PC-3 (cell line): ENCODE measurements around the gene LNP1.

Source experiments
- EZH2 ChIP-seq: fragments of 300-600 bp; sonication (generic); IDR thresholded peaks from one replicate; pipeline ENCODE4 v1.6.1; 2017; ENCODE audit warnings: antibody characterized with exemption, mild to moderate bottlenecking, low read length; ENCODE audit not compliant: unreplicated experiment
- EZH2phosphoT487 ChIP-seq: fragments of 300-600 bp; sonication (generic); IDR thresholded peaks from 2 replicates; pipeline ENCODE4 v1.6.1; 2018; ENCODE audit warnings: mild to moderate bottlenecking, antibody characterized with exemption, low read length, borderline replicate concordance
- TF ChIP-seq, protein P1 (sequence below): fragments of 300-600 bp; sonication (generic); conservative IDR thresholded peaks from 2 replicates; pipeline ENCODE4 v1.5.1; 2017; ENCODE audit warnings: antibody characterized with exemption, low read depth, mild to moderate bottlenecking, low read length

- TF ChIP-seq, protein P1, sequence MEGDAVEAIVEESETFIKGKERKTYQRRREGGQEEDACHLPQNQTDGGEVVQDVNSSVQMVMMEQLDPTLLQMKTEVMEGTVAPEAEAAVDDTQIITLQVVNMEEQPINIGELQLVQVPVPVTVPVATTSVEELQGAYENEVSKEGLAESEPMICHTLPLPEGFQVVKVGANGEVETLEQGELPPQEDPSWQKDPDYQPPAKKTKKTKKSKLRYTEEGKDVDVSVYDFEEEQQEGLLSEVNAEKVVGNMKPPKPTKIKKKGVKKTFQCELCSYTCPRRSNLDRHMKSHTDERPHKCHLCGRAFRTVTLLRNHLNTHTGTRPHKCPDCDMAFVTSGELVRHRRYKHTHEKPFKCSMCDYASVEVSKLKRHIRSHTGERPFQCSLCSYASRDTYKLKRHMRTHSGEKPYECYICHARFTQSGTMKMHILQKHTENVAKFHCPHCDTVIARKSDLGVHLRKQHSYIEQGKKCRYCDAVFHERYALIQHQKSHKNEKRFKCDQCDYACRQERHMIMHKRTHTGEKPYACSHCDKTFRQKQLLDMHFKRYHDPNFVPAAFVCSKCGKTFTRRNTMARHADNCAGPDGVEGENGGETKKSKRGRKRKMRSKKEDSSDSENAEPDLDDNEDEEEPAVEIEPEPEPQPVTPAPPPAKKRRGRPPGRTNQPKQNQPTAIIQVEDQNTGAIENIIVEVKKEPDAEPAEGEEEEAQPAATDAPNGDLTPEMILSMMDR = no peak
- TF ChIP-seq EZH2phosphoT487 (no peak), EZH2 (no peak)
Observed at GRCh38 chr3:100389025-100389424, 12.3 kb upstream of the LNP1 start.
